OCI-LY1 (cell line): ENCODE results near the gene ABCA7.

Experiments used
- H2AFZ ChIP-seq: fragments of 200-600 bp; sonication (generic), shearing (Covaris generic); 2 replicates; pipeline ENCODE4 v1.6.0; 2014; ENCODE audit warnings: antibody characterized with exemption, mild to moderate bottlenecking, low read length
- H3F3A ChIP-seq: fragments of 200-600 bp; sonication (generic), shearing (Covaris generic); 2 replicates; pipeline ENCODE4 v1.6.0; 2014; ENCODE audit warnings: mild to moderate bottlenecking, antibody characterized with exemption, low read length, moderate library complexity; ENCODE audit not compliant: insufficient read depth
- H3K27ac ChIP-seq: fragments of 200-600 bp; sonication (generic); 2 replicates; pipeline ENCODE4 v1.5.1; 2014; ENCODE audit warnings: low read length, mixed run types, mild to moderate bottlenecking, low read depth; ENCODE audit not compliant: poor library complexity, severe bottlenecking
- H3K27me3 ChIP-seq: fragments of 200-600 bp; sonication (generic); 2 replicates; pipeline ENCODE4 v1.6.0; 2014; ENCODE audit warnings: antibody characterized with exemption, mild to moderate bottlenecking, low read length, moderate library complexity; ENCODE audit not compliant: insufficient read depth
- H3K36me3 ChIP-seq: fragments of 200-600 bp; sonication (generic); 2 replicates; pipeline ENCODE4 v1.6.1; 2014; ENCODE audit warnings: mild to moderate bottlenecking, antibody characterized with exemption, low read length, moderate library complexity, mixed read lengths; ENCODE audit not compliant: insufficient read depth
- H3K4me1 ChIP-seq: fragments of 200-600 bp; sonication (generic); 2 replicates; pipeline ENCODE4 v1.5.1; 2014; ENCODE audit warnings: mild to moderate bottlenecking, low read length, moderate library complexity; ENCODE audit not compliant: insufficient read depth, severe bottlenecking
- H3K4me2 ChIP-seq: fragments of 200-600 bp; sonication (generic), shearing (Covaris generic); 2 replicates; pipeline ENCODE4 v1.6.1; 2014; ENCODE audit warnings: low read length
- H3K4me3 ChIP-seq: fragments of 200-600 bp; sonication (generic); 2 replicates; pipeline ENCODE4 v1.5.1; 2014; ENCODE audit warnings: low read length, low read depth, mild to moderate bottlenecking, mixed read lengths; ENCODE audit not compliant: poor library complexity, severe bottlenecking
- H3K79me2 ChIP-seq: fragments of 200-600 bp; shearing (Covaris generic); 2 replicates; pipeline ENCODE4 v1.6.1; 2016; ENCODE audit warnings: mixed run types, low read length, mixed read lengths; ENCODE audit not compliant: insufficient read depth
- H3K9ac ChIP-seq: fragments of 200-600 bp; sonication (generic), shearing (Covaris generic); 2 replicates; pipeline ENCODE4 v1.6.1; 2014; ENCODE audit warnings: mild to moderate bottlenecking, low read length, mixed read lengths
- H3K9me2 ChIP-seq: fragments of 200-600 bp; sonication (generic), shearing (Covaris generic); 2 replicates; pipeline ENCODE4 v1.6.1; 2014; ENCODE audit warnings: low read depth, mild to moderate bottlenecking, low read length, mixed read lengths
- H3K9me3 ChIP-seq: fragments of 200-600 bp; shearing (Covaris generic); 2 replicates; pipeline ENCODE4 v1.6.1; 2014; ENCODE audit warnings: low read length, mixed read lengths
- H4K20me1 ChIP-seq: fragments of 200-600 bp; sonication (generic), shearing (Covaris generic); 2 replicates; pipeline ENCODE4 v1.6.0; 2016; ENCODE audit warnings: mild to moderate bottlenecking, low read length; ENCODE audit not compliant: insufficient read depth
- CTCF ChIP-seq: fragments of 200-600 bp; sonication (generic), shearing (Covaris generic); IDR thresholded peaks from 2 replicates; pipeline ENCODE4 v1.5.1; 2017; ENCODE audit warnings: mild to moderate bottlenecking, antibody characterized with exemption, low read length, moderate library complexity, mixed read lengths
- EZH2 ChIP-seq: fragments of 200-600 bp; sonication (generic), shearing (Covaris generic); IDR thresholded peaks from 2 replicates; pipeline ENCODE4 v1.8.0; 2017; ENCODE audit warnings: borderline replicate concordance, mixed run types, mild to moderate bottlenecking, antibody characterized with exemption, low read length, moderate library complexity, mixed read lengths

ABCA7 gene

GRCh38 chr19:1079566-1080111, 39.7 kb downstream of the ABCA7 start:
- no peaks in the 10 kb centered on the region for H3K9me3 ChIP-seq
- no peak overlapping the region for H3K9ac ChIP-seq
- H3K9me2 ChIP-seq = no peaks in the 10 kb centered on the region
- no peak overlapping the region for H3K4me3 ChIP-seq
- no peaks in the 10 kb centered on the region for H3F3A ChIP-seq
- H3K79me2 ChIP-seq = no peaks in the 10 kb centered on the region
- H3K4me1 ChIP-seq = peaks cover 46% of the 10 kb centered on the region
- no peak for TF ChIP-seq EZH2
- no peak for TF ChIP-seq CTCF
- H2AFZ ChIP-seq = no peak overlapping the region
- H3K27ac ChIP-seq = no peak overlapping the region
- no peak overlapping the region for H3K4me2 ChIP-seq
- peaks cover 67% of the 10 kb centered on the region for H3K36me3 ChIP-seq
- no peaks in the 10 kb centered on the region for H3K27me3 ChIP-seq
- H4K20me1 ChIP-seq = no peaks in the 10 kb centered on the region

- Histone ChIP-seq H3K9me3 (no peaks in the 10 kb centered on the region), H3K36me3 (peaks cover 69% of the 10 kb centered on the region), H3K27me3 (no peaks in the 10 kb centered on the region), H3K4me1 (peaks cover 39% of the 10 kb centered on the region), H3K9ac (no peak overlapping the region), H4K20me1 (no peaks in the 10 kb centered on the region), H3F3A (no peaks in the 10 kb centered on the region), H3K4me3 (no peak overlapping the region), H3K27ac (no peak overlapping the region), H3K4me2 (no peak overlapping the region), H3K79me2 (no peaks in the 10 kb centered on the region), H2AFZ (no peak overlapping the region), H3K9me2 (no peaks in the 10 kb centered on the region)
- no peak for TF ChIP-seq CTCF
- no peak for TF ChIP-seq EZH2
Measured at GRCh38 chr19:1080360-1081161, 40.7 kb downstream of the ABCA7 start.

- no peak overlapping the region for H3K27ac ChIP-seq
- no peaks in the 10 kb centered on the region for H3F3A ChIP-seq
- no peak overlapping the region for H2AFZ ChIP-seq
- H3K9me2 ChIP-seq = no peaks in the 10 kb centered on the region
- no peaks in the 10 kb centered on the region for H3K9me3 ChIP-seq
- no peak overlapping the region for H3K4me2 ChIP-seq
- TF ChIP-seq EZH2 = no peak
- TF ChIP-seq CTCF = no peak
- no peak overlapping the region for H3K9ac ChIP-seq
- peaks cover 34% of the 10 kb centered on the region for H3K4me1 ChIP-seq
- H3K27me3 ChIP-seq = no peaks in the 10 kb centered on the region
- no peak overlapping the region for H3K4me3 ChIP-seq
- no peaks in the 10 kb centered on the region for H4K20me1 ChIP-seq
- H3K79me2 ChIP-seq = no peaks in the 10 kb centered on the region
- peaks cover 69% of the 10 kb centered on the region for H3K36me3 ChIP-seq
Measured at GRCh38 chr19:1081301-1082164, 41.6 kb downstream of the ABCA7 start.
